RWPE2 (cell line): ENCODE results near the gene PYGM.

Experiments used
- ATAC-seq: fragments of 200-7000 bp; cut with Tn5 transposase; 3 replicates; pipeline ENCODE4 v1.9.1; 2021; ENCODE audit warnings: low read depth
- DNase-seq: peaks from one replicate; pipeline ENCODE4 v3.0.0-alpha.2; 2020; ENCODE audit warnings: low spot score
- H3K27ac ChIP-seq: fragments of 450-650 bp; 2 replicates; pipeline ENCODE4 v1.5.1; 2017; ENCODE audit warnings: mild to moderate bottlenecking; ENCODE audit not compliant: poor library complexity, severe bottlenecking
- H3K27me3 ChIP-seq: fragments of 250-450 bp; sonication (Bioruptor Pico); 2 replicates; pipeline ENCODE4 v1.5.1; 2021; ENCODE audit warnings: mild to moderate bottlenecking, moderate library complexity; ENCODE audit not compliant: insufficient read depth, poor library complexity, severe bottlenecking
- H3K36me3 ChIP-seq: fragments of 250-450 bp; sonication (Bioruptor Pico); 2 replicates; pipeline ENCODE4 v1.5.1; 2020; ENCODE audit warnings: low read depth, mild to moderate bottlenecking, moderate library complexity
- H3K4me1 ChIP-seq: fragments of 250-450 bp; sonication (Bioruptor Pico); 2 replicates; pipeline ENCODE4 v1.5.1; 2021; ENCODE audit warnings: mild to moderate bottlenecking, moderate library complexity; ENCODE audit not compliant: insufficient read depth, poor library complexity, severe bottlenecking
- H3K4me3 ChIP-seq: fragments of 250-450 bp; sonication (Bioruptor Pico); 2 replicates; pipeline ENCODE4 v1.5.1; 2021; ENCODE audit warnings: mild to moderate bottlenecking, moderate library complexity; ENCODE audit not compliant: severe bottlenecking
- H3K9me3 ChIP-seq: fragments of 250-450 bp; sonication (Bioruptor Pico); 2 replicates; pipeline ENCODE4 v1.5.1; 2021; ENCODE audit warnings: mild to moderate bottlenecking, moderate library complexity; ENCODE audit not compliant: severe bottlenecking
- TF ChIP-seq, protein P1 (sequence below): fragments of 450-650 bp; IDR thresholded peaks from one replicate; pipeline ENCODE4 v1.5.1; 2017; ENCODE audit warnings: mild to moderate bottlenecking, moderate library complexity; ENCODE audit not compliant: poor library complexity, severe bottlenecking

The PYGM gene

DNA sequence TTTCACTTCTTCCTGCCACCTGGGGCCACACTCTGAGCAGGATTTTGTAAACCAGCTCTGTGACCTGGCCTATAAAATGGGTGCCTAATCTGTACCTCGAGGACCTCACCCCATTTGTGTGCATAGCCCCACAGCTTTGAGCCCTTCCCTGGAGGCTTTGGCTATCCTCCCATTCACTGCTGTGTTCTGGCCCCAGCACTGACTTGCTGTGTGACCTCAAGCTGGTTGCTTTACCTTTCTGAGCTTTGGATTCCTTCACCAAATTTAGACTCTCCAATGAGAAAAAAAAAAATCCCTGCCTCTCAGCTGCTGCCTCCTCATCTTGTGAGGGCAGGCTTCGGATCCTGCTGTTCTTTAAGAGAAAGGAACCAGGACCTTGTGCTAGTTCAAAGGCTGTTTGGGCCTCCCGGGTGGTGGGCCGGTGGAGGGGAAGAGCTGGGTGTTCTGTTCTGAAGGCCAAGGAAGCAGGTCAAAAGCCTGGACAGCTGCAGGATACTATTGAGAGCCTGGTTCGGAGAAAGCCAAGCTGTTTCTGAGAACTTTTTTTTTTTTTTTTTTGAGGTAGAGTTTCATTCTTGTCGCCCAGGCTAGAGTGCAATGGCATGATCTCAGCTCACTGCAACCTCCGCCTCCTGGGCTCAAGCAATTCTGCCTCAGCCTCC is 1.1 kb upstream of the PYGM start:
- TF ChIP-seq, protein P1, sequence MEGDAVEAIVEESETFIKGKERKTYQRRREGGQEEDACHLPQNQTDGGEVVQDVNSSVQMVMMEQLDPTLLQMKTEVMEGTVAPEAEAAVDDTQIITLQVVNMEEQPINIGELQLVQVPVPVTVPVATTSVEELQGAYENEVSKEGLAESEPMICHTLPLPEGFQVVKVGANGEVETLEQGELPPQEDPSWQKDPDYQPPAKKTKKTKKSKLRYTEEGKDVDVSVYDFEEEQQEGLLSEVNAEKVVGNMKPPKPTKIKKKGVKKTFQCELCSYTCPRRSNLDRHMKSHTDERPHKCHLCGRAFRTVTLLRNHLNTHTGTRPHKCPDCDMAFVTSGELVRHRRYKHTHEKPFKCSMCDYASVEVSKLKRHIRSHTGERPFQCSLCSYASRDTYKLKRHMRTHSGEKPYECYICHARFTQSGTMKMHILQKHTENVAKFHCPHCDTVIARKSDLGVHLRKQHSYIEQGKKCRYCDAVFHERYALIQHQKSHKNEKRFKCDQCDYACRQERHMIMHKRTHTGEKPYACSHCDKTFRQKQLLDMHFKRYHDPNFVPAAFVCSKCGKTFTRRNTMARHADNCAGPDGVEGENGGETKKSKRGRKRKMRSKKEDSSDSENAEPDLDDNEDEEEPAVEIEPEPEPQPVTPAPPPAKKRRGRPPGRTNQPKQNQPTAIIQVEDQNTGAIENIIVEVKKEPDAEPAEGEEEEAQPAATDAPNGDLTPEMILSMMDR = no peak
- no peak for ATAC-seq
- no peak for DNase-seq
- no peaks in the 10 kb centered on the region for H3K27me3 ChIP-seq
- H3K4me1 ChIP-seq = peaks cover 17% of the 10 kb centered on the region
- peak overlapping the region; percentile 56 for H3K27ac ChIP-seq
- peaks cover 34% of the 10 kb centered on the region for H3K36me3 ChIP-seq
- no peak overlapping the region for H3K4me3 ChIP-seq
- H3K9me3 ChIP-seq = no peaks in the 10 kb centered on the region

DNA sequence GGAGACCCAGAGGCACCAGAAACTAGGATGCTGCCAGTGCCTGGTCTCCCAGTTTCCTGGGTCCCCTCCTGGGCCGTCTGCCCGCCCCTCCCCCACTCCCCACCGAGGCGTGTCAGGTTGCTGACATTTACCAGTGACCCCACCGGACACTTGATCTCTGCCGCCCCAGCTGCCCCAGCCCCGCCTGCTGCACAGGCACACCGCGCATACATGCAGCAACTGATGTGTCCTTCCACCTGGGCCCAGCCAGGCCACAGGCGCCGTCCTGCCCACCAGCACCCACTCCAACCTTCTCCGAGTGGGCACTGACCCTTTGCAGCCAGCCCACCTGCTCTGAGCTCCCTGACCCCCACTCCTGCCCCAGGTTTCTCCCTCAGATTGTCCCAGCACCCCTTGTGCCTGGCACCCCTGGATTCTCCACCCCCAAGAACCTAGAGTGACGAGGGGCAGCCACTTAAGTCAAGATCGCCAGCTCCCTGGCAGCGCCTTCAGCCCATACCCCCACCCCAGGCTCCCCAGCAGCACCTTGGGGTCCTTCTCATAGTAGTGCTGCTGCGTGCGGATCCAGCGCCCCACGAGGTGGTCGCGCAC is 548 bp downstream of the PYGM start:
- H3K27ac ChIP-seq = no peak overlapping the region
- ATAC-seq (no peak), DNase-seq (peak; percentile 62)
- no peak overlapping the region for H3K4me3 ChIP-seq
- H3K36me3 ChIP-seq = peaks cover 17% of the 10 kb centered on the region
- H3K27me3 ChIP-seq = no peaks in the 10 kb centered on the region
- no peaks in the 10 kb centered on the region for H3K9me3 ChIP-seq
- peaks cover 17% of the 10 kb centered on the region for H3K4me1 ChIP-seq
- TF ChIP-seq, protein P1 = no peak

DNA sequence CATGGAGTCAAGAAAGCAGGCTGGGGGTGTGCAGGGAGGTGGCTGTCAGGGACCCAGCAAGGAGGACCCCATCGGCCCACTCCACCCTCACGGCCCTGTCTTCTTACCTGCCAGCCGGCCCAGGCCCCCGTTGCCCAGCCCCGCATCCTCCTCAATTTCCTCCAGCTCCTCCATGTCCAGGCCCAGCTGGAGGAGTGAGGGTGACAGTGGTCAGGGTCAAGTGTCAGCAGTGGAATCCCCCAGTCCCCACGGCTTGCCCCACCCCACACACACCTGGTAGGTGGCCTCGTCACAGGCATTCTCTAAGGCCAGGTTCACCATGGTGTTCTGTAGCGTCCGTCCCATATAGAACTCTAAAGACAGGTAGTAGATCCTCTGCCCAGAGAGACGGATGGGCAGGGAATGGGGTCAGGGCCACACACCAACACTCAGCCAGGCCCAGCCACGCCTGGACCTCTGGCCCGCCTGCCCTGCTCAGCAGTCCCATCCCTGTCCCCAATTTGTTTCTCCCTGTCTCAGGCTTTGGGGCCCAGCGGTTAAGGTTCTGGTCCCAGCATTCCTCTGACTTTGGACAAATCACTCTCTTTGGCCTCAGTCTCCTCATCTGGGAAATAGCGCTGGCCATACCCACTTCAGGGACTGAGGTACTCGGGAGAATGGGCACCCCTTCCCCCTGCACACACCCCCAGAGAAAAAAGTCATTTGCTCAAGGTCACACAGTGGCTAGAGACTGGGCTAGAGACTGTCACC is 1.3 kb downstream of the PYGM start:
- ATAC-seq = no peak
- Histone ChIP-seq H3K4me1 (peaks cover 12% of the 10 kb centered on the region), H3K9me3 (no peaks in the 10 kb centered on the region), H3K27ac (no peak overlapping the region), H3K36me3 (peaks cover 10% of the 10 kb centered on the region), H3K27me3 (no peaks in the 10 kb centered on the region), H3K4me3 (no peak overlapping the region)
- DNase-seq = no peak
- TF ChIP-seq, protein P1 = no peak

DNA sequence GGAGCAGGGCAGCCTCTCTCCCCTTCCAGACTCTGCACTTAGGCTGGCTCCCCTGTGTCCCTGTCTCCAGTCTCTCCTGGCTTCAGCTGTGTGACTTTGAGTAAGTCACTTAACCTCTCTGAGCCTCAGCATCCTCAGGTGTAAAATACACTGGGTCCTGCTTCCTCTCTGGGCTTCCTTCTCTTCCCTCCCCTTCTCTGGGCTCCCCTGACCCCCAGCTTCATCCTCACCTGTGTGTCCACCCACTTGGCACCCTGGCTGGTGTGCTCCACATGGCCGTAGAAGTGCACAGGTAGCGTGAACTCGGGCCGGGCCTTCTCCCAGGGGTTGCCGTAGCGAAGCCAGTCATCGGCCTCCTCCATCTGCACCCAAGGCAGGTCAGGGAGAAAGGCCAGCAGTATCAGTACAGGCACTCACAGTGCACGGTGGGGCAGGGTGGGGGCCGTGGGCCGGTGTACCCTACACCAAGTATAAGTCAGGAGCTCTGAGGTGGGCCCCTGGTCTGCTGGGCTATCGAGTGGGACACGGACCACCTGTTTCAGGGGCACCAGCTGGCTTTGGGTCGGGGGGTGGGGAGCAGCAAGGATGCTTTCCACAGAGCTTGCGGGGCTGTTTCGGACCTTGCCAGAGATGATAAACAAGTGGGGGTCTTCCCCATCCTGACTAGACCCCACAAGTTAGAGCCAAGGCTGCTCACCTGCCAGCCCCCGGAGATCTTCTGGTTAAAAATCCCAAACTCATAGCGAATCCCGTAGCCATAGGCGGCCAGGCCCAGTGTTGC is 2.0 kb downstream of the PYGM start:
- DNase-seq (peak; percentile 53), ATAC-seq (no peak)
- no peak overlapping the region for H3K27ac ChIP-seq
- peaks cover 2% of the 10 kb centered on the region; the same call in 1 of the 2 replicates for H3K36me3 ChIP-seq
- no peak overlapping the region for H3K4me3 ChIP-seq
- TF ChIP-seq, protein P1 = no peak
- H3K4me1 ChIP-seq = peaks cover 5% of the 10 kb centered on the region
- no peaks in the 10 kb centered on the region for H3K27me3 ChIP-seq
- H3K9me3 ChIP-seq = no peaks in the 10 kb centered on the region
